GM12878 (cell line): ENCODE measurements around the gene LSAMP. TPM values are rescaled to one million over a fixed set of nuclear protein-coding genes. Genes with fewer than 3 reads are reported as not detected.

Source experiments
- ATAC-seq: fragments of 200-7000 bp; cut with Tn5 transposase; 3 replicates; pipeline ENCODE4 v1.9.1; 2020; ENCODE audit warnings: mild to moderate bottlenecking, moderate library complexity
- BruUV-seq: library from RNA; stranded (reverse); fragments of 400-500 nt; replicated peaks from 2 replicates; lab custom pipeline; 2021; lab: Mats Ljungman, UMichigan
- CTCF ChIA-PET: fragments of 300-600 bp; sonication (Branson Sonifier 250); formaldehyde crosslinking; extraction: SDS; loops from one replicate; lab custom pipeline; 2021; ENCODE audit warnings: inconsistent platforms; lab: Yijun Ruan, JAX
- POLR2A ChIA-PET: fragments of 350-600 bp; formaldehyde crosslinking; extraction: SDS; loops from one replicate; lab custom pipeline; 2021; ENCODE audit warnings: inconsistent platforms; lab: Charles Lee
- RAD21 ChIA-PET: fragments of 300-600 bp; sonication (Branson Sonifier 250); formaldehyde crosslinking; loops from one replicate; lab custom pipeline; 2023; ENCODE audit warnings: antibody characterized with exemption; ENCODE audit not compliant: unreplicated experiment; lab: Charles Lee
- SMC1A ChIA-PET: fragments of 300-600 bp; sonication (Branson Sonifier 250); formaldehyde crosslinking; loops from one replicate; lab custom pipeline; 2023; ENCODE audit not compliant: unreplicated experiment, uncharacterized antibody; lab: Charles Lee
- DNase-seq: peaks from one replicate; pipeline ENCODE4 v3.0.0-alpha.2; 2011; ENCODE audit warnings: low read depth, low spot score
- FAIRE-seq: peaks from 3 replicates; lab custom pipeline; 2011; peaks lifted over from hg19 to GRCh38; lab: Jason Lieb, UNC
- H2AFZ ChIP-seq: 2 replicates; pipeline ENCODE4 v1.6.0; 2011; ENCODE audit warnings: low read depth, low read length, control low read depth; ENCODE audit not compliant: control insufficient read depth
- H3K27ac ChIP-seq: 2 replicates; pipeline ENCODE4 v1.5.1; 2011; ENCODE audit warnings: control low read depth; ENCODE audit not compliant: control insufficient read depth, insufficient read depth
- H3K27me3 ChIP-seq, 2 experiments: replicated peaks in 1 of 2; 2 replicates each; pipeline versions ENCODE4 v1.6.0 to v1.6.1; 2011; ENCODE audit warnings: low read length in 1 of 2; ENCODE audit not compliant: control insufficient read depth in 2 of 2, insufficient read depth in 2 of 2
- H3K36me3 ChIP-seq, 2 experiments: 2 replicates each; pipeline ENCODE4 v1.5.1; 2011; ENCODE audit warnings: low read length in 1 of 2; ENCODE audit not compliant: control insufficient read depth in 2 of 2, insufficient read depth in 2 of 2
- H3K4me1 ChIP-seq: 2 replicates; pipeline ENCODE4 v1.6.1; 2011; ENCODE audit warnings: mild to moderate bottlenecking, low read length, moderate library complexity, mixed read lengths; ENCODE audit not compliant: control insufficient read depth, insufficient read depth
- H3K4me2 ChIP-seq: 2 replicates; pipeline ENCODE4 v1.6.0; 2011; ENCODE audit warnings: control low read depth; ENCODE audit not compliant: control insufficient read depth, insufficient read depth
- H3K4me3 ChIP-seq: fragments of 200-600 bp; sonication (generic); 2 replicates; pipeline ENCODE4 v1.5.1; 2016
- H3K79me2 ChIP-seq: 2 replicates; pipeline ENCODE4 v1.6.0; 2011; ENCODE audit warnings: low read length; ENCODE audit not compliant: control insufficient read depth, insufficient read depth
- H3K9ac ChIP-seq: 2 replicates; pipeline ENCODE4 v1.8.0; 2011; ENCODE audit warnings: low read length, control low read depth, mixed read lengths; ENCODE audit not compliant: control insufficient read depth, insufficient read depth
- H3K9me3 ChIP-seq: replicated peaks from 3 replicates; pipeline ENCODE4 v1.5.1; 2011; ENCODE audit warnings: mild to moderate bottlenecking, low read length; ENCODE audit not compliant: control insufficient read depth, insufficient read depth
- H4K20me1 ChIP-seq: 2 replicates; pipeline ENCODE4 v1.6.0; 2011; ENCODE audit not compliant: control insufficient read depth, insufficient read depth
- ATF7 ChIP-seq: fragments of 450-650 bp; IDR thresholded peaks from 2 replicates; pipeline ENCODE4 v1.6.1; 2016; ENCODE audit warnings: low read depth, mild to moderate bottlenecking
- FOS ChIP-seq: IDR thresholded peaks from 3 replicates; pipeline ENCODE4 v1.6.1; 2011; ENCODE audit warnings: borderline replicate concordance; ENCODE audit not compliant: insufficient read length; ENCODE audit errors: extremely low read depth
- NFIC ChIP-seq: IDR thresholded peaks from 2 replicates; pipeline ENCODE4 v1.6.1; 2012; ENCODE audit warnings: low read depth, mild to moderate bottlenecking, inconsistent platforms, low read length, moderate library complexity
- NFYA ChIP-seq: IDR thresholded peaks from 2 replicates; pipeline ENCODE4 v1.6.1; 2011; ENCODE audit warnings: low read depth, mild to moderate bottlenecking, low read length, improper control_type of control experiment, borderline replicate concordance
- NFYB ChIP-seq: IDR thresholded peaks from 2 replicates; pipeline ENCODE4 v1.6.1; 2011; ENCODE audit warnings: low read depth, mild to moderate bottlenecking, low read length, improper control_type of control experiment, moderate library complexity; ENCODE audit not compliant: insufficient read depth
- WGBS: methylation state at CpG from one replicate; pipeline ENCODE4 v1.1.6; 2016; ENCODE audit warnings: low lambda C conversion rate; ENCODE audit not compliant: insufficient replicate concordance, insufficient coverage; ENCODE audit errors: missing lambda C conversion rate; 5-methylcytosine and 5-hydroxymethylcytosine counted together
- in situ Hi-C: fragments of 300-500 bp; cut with MboI; formaldehyde crosslinking; loops from 9 replicates; pipeline ENCODE4 v1.14.3; 2018; ENCODE audit warnings: mixed read lengths
- intact Hi-C: fragments of 100-400 bp; cut with micrococcal nuclease; formaldehyde crosslinking; loops from one replicate; pipeline ENCODE4 v1.14.2; 2022; ENCODE audit not compliant: unreplicated experiment
- polyA plus RNA-seq, 11 experiments: library from polyadenylated mRNA; depleted of rRNA in 4 of 11; unstranded in 6 of 11; stranded (reverse) in 5 of 11; fragments of >200 nt; fragmentation: Nextera tagmentation in 4 of 11; fragmentation: Illumina TruSeq in 1 of 11; extraction: Ambion mirVana in 4 of 11; extraction: Trizol in 1 of 11; gene quantifications; 1 replicate in 1 of 11; 2 replicates in 10 of 11; pipeline versions ENCODE4 v1.2.1 to v1.2.3, GENCODE V29; 2011 to 2016; ENCODE audit warnings: inconsistent platforms in 2 of 11, missing spikeins in 2 of 11, low read depth in 1 of 11
- total RNA-seq, 4 experiments: library from RNA; depleted of rRNA in 3 of 4; stranded (reverse); fragments of >200 nt in 3 of 4; fragmentation: Illumina TruSeq in 1 of 4; extraction: Trizol in 1 of 4; gene quantifications; 2 replicates each; pipeline versions ENCODE4 v1.2.1 to v1.2.3, GENCODE V29; 2013 to 2021
- TF ChIP-seq, protein P1 (sequence below): IDR thresholded peaks from 2 replicates; pipeline ENCODE4 v1.6.1; 2011; ENCODE audit warnings: low read depth, low read length, improper control_type of control experiment, borderline replicate concordance
- TF ChIP-seq, protein P2 (sequence below): IDR thresholded peaks from 2 replicates; pipeline ENCODE4 v1.6.1; 2011; ENCODE audit warnings: low read depth, mild to moderate bottlenecking, low read length, moderate library complexity, borderline replicate concordance; ENCODE audit errors: extremely low read depth
- TF ChIP-seq, protein P3 (sequence below): fragments of 450-650 bp; IDR thresholded peaks from 2 replicates; pipeline ENCODE4 v1.6.1; 2016; ENCODE audit warnings: mild to moderate bottlenecking
- TF ChIP-seq, protein P4 (sequence below): fragments of 450-650 bp; IDR thresholded peaks from 2 replicates; pipeline ENCODE4 v1.6.1; 2017; ENCODE audit warnings: mild to moderate bottlenecking, low read depth, inconsistent platforms; ENCODE audit not compliant: poor library complexity, severe bottlenecking

The LSAMP gene
- total and polyA plus RNA-seq, 10 of the 15 experiments (the other 5 are each of a cell fraction or from before 2014, with no cell fraction given) = 2.0 to 12.7 (median 6.5) TPM

DNA sequence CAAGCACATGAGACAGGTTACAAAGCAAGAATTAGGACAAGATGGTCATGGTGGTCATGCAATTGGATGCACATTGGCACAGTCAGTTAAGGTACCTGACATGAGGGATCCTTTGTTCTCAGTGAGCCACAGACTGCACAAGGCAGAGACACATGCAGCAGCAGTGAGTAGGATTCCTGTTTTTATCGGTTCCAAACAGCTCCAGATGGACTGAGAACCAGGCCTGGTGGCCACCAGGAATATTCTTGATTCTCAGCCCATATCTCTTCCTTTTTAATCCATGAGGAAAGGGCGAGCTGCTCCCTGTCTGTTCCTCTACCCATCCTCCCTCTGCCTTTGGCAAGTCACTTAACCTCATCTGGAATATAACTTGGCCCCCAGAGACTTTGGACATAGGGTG, 411.2 kb downstream of the LSAMP start:
- H2AFZ ChIP-seq = no peak overlapping the region
- in situ Hi-C loops = no loop called here
- H3K4me2 ChIP-seq = no peak overlapping the region
- no peak overlapping the region for H3K4me3 ChIP-seq
- no peak overlapping the region for H3K9ac ChIP-seq
- H3K9me3 ChIP-seq = no peaks in the 10 kb centered on the region
- H3K36me3 ChIP-seq = no peaks in the 10 kb centered on the region
- intact Hi-C loops = no loop called here
- RAD21 ChIA-PET = interaction anchor here (0.8 kb wide), 1 partner anchor 35 kb away, joined by 3 read pairs; no protein-coding TSS in a partner anchor
- CTCF ChIA-PET = interaction anchor here (0.8 kb wide), 1 partner anchor 9 kb away, joined by 4 read pairs; no protein-coding TSS in a partner anchor
- no peaks in the 10 kb centered on the region for H4K20me1 ChIP-seq
- POLR2A ChIA-PET = no interaction called here
- H3K27ac ChIP-seq = no peak overlapping the region
- no TSS peak for BruUV-seq
- FAIRE-seq = no peak
- SMC1A ChIA-PET = interaction anchor here (1.2 to 1.8 kb wide), 4 partner anchors 10 to 25 kb away, joined by 3 to 16 read pairs (median 4); no protein-coding TSS in a partner anchor
- H3K4me1 ChIP-seq = peaks cover 9% of the 10 kb centered on the region
- no peak for ATAC-seq
- no peak for TF ChIP-seq NFYB
- no peak for TF ChIP-seq NFIC
- no peaks in the 10 kb centered on the region for H3K79me2 ChIP-seq
- WGBS = 10% methylated on average over 2 of the region's 2 CpGs
- no peaks in the 10 kb centered on the region for H3K27me3 ChIP-seq
- DNase-seq = no peak

DNA sequence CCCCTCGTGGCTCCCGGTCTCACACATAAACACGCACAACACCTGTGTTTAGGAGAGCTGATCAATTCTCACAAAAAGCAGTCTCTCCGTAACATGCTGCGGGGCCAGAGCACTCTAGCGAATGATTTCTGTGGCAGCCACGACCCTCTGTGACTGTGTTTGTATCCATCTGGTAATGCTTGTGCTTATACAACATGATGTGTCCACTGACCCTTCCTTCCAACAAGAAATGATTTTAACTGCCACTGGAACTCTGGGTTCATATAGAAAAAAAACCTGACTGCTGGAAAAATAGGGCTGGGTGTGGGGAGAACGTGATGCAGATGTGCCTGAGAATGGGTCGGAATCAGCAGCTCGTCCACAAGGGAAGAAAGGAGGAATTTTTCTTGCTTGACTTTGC, 411.8 kb downstream of the LSAMP start:
- WGBS = 66% methylated on average over 10 of the region's 10 CpGs
- TF ChIP-seq, protein P1, sequence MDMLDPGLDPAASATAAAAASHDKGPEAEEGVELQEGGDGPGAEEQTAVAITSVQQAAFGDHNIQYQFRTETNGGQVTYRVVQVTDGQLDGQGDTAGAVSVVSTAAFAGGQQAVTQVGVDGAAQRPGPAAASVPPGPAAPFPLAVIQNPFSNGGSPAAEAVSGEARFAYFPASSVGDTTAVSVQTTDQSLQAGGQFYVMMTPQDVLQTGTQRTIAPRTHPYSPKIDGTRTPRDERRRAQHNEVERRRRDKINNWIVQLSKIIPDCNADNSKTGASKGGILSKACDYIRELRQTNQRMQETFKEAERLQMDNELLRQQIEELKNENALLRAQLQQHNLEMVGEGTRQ = no peak
- TF ChIP-seq FOS (no peak), ATF7 (no peak), NFYA (no peak)
- TF ChIP-seq, protein P2, sequence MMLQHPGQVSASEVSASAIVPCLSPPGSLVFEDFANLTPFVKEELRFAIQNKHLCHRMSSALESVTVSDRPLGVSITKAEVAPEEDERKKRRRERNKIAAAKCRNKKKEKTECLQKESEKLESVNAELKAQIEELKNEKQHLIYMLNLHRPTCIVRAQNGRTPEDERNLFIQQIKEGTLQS = no peak
- TF ChIP-seq, protein P3, sequence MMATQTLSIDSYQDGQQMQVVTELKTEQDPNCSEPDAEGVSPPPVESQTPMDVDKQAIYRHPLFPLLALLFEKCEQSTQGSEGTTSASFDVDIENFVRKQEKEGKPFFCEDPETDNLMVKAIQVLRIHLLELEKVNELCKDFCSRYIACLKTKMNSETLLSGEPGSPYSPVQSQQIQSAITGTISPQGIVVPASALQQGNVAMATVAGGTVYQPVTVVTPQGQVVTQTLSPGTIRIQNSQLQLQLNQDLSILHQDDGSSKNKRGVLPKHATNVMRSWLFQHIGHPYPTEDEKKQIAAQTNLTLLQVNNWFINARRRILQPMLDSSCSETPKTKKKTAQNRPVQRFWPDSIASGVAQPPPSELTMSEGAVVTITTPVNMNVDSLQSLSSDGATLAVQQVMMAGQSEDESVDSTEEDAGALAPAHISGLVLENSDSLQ = no peak
- TF ChIP-seq, protein P4, sequence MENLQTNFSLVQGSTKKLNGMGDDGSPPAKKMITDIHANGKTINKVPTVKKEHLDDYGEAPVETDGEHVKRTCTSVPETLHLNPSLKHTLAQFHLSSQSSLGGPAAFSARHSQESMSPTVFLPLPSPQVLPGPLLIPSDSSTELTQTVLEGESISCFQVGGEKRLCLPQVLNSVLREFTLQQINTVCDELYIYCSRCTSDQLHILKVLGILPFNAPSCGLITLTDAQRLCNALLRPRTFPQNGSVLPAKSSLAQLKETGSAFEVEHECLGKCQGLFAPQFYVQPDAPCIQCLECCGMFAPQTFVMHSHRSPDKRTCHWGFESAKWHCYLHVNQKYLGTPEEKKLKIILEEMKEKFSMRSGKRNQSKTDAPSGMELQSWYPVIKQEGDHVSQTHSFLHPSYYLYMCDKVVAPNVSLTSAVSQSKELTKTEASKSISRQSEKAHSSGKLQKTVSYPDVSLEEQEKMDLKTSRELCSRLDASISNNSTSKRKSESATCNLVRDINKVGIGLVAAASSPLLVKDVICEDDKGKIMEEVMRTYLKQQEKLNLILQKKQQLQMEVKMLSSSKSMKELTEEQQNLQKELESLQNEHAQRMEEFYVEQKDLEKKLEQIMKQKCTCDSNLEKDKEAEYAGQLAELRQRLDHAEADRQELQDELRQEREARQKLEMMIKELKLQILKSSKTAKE = no peak
- Histone ChIP-seq H3K9me3 (no peaks in the 10 kb centered on the region), H3K79me2 (no peaks in the 10 kb centered on the region), H3K36me3 (no peaks in the 10 kb centered on the region), H3K27ac (no peak overlapping the region), H3K27me3 (no peaks in the 10 kb centered on the region), H2AFZ (no peak overlapping the region), H3K4me2 (no peak overlapping the region), H4K20me1 (no peaks in the 10 kb centered on the region), H3K4me1 (peaks cover 5% of the 10 kb centered on the region; the same call in 1 of the 2 replicates), H3K4me3 (no peak overlapping the region), H3K9ac (no peak overlapping the region)
- FAIRE-seq = no peak
- DNase-seq = no peak
- CTCF ChIA-PET = no interaction called here
- no TSS peak for BruUV-seq
- SMC1A ChIA-PET = interaction anchor here (1.1 to 1.8 kb wide), 5 partner anchors 10 to 33 kb away, joined by 3 to 16 read pairs (median 4); no protein-coding TSS in a partner anchor
- RAD21 ChIA-PET = no interaction called here
- POLR2A ChIA-PET = no interaction called here
- intact Hi-C loops = no loop called here
- in situ Hi-C loops = no loop called here
- ATAC-seq = no peak
